Natural killer cell treated with Interleukin-12 subunit alpha and Interleukin-12 subunit beta and Interleukin-15 and Interleukin-18, amount 100 ng/mL, for 72 hours (primary cell): ENCODE data around the gene GJC3. TPM values are rescaled to one million over a fixed set of nuclear protein-coding genes. Genes with fewer than 3 reads are reported as not detected.
"Not testable (repeated sequence)": the region's sequence is repeated elsewhere in the genome, so short reads cannot be mapped to it uniquely, and the experiment has no call there.

Experiments
- ATAC-seq, 2 donors: fragments of 150-1000 bp; cut with Tn5 transposase in 1 of 2; sonication (Bioruptor Pico), chemical (Tn5 transposase) in 1 of 2; 2 replicates each; pipeline ENCODE4 v1.10.0; 2021
- DNase-seq: peaks from one replicate; pipeline ENCODE4 v3.0.0; 2022; ENCODE audit warnings: low spot score
- H3K27ac Mint-ChIP-seq, 2 donors: 1 replicate in 1 of 2; 2 replicates in 1 of 2; pipeline ENCODE4 v1.8.0; 2022; ENCODE audit warnings: mixed read lengths in 2 of 2, mild to moderate bottlenecking in 1 of 2, moderate library complexity in 1 of 2
- H3K27me3 Mint-ChIP-seq, 2 donors: 1 replicate in 1 of 2; 2 replicates in 1 of 2; pipeline ENCODE4 v1.8.0; 2022; ENCODE audit warnings: mixed read lengths in 2 of 2
- H3K36me3 Mint-ChIP-seq: one replicate; pipeline ENCODE4 v1.8.0; 2022; ENCODE audit warnings: mixed read lengths
- H3K4me1 Mint-ChIP-seq, 2 donors: 1 replicate in 1 of 2; 2 replicates in 1 of 2; pipeline ENCODE4 v1.8.0; 2022; ENCODE audit warnings: low read depth in 2 of 2, mixed read lengths in 2 of 2, mild to moderate bottlenecking in 1 of 2
- H3K4me3 Mint-ChIP-seq: one replicate; pipeline ENCODE4 v1.8.0; 2022; ENCODE audit warnings: mixed read lengths
- H3K9me3 Mint-ChIP-seq: 2 replicates; pipeline ENCODE4 v1.8.0; 2022; ENCODE audit warnings: mixed read lengths
- total RNA-seq, 2 donors: library from RNA; stranded (reverse); gene quantifications; one replicate each; pipeline ENCODE4 v1.2.3, GENCODE V29; 2022

The GJC3 gene
- total RNA-seq, 2 donors from 2014 or later = not detected

- ATAC-seq, H3K9me3 Mint-ChIP-seq, DNase-seq, H3K36me3 Mint-ChIP-seq, H3K4me1 Mint-ChIP-seq, H3K4me3 Mint-ChIP-seq, H3K27ac Mint-ChIP-seq: not testable (repeated sequence)
- H3K27me3 Mint-ChIP-seq = peaks cover 33 to 35% of the 10 kb centered on the region in 2 donors
Observed at GRCh38 chr7:99950819-99951218, 21.4 kb upstream of the GJC3 start.

- no peak overlapping the region for H3K27ac Mint-ChIP-seq
- ATAC-seq (no peak), DNase-seq (no peak)
- peaks cover 27 to 28% of the 10 kb centered on the region in 2 donors for H3K27me3 Mint-ChIP-seq
- no peak overlapping the region for H3K4me3 Mint-ChIP-seq
- peaks cover 3 to 4% of the 10 kb centered on the region in 2 donors for H3K4me1 Mint-ChIP-seq
- H3K36me3 Mint-ChIP-seq = no peaks in the 10 kb centered on the region
- peaks cover 3% of the 10 kb centered on the region for H3K9me3 Mint-ChIP-seq
Observed at GRCh38 chr7:99949645-99950228, 20.3 kb upstream of the GJC3 start.

- no peak overlapping the region for H3K4me3 Mint-ChIP-seq
- H3K27me3 Mint-ChIP-seq = peaks cover 26 to 37% of the 10 kb centered on the region in 2 donors
- peaks cover 4 to 6% of the 10 kb centered on the region in 2 donors for H3K4me1 Mint-ChIP-seq
Observed at GRCh38 chr7:99947608-99948007, 18.2 kb upstream of the GJC3 start.

GRCh38 chr7:99944497-99945070 lies 15.2 kb upstream of the GJC3 start:
- H3K27ac Mint-ChIP-seq = no peak overlapping the region
- peaks cover 27 to 56% of the 10 kb centered on the region in 2 donors for H3K27me3 Mint-ChIP-seq

More at GRCh38 chr7:99947608-99948007, 18.2 kb upstream of the GJC3 start:
- ATAC-seq (no peak), DNase-seq (no peak)
- Mint-ChIP-seq H3K36me3 (no peaks in the 10 kb centered on the region), H3K27ac (no peak overlapping the region), H3K9me3 (peaks cover 3% of the 10 kb centered on the region)

GRCh38 chr7:99943641-99944496 lies 14.4 kb upstream of the GJC3 start:
- ATAC-seq (no peak), DNase-seq (no peak)
- peaks cover 29 to 56% of the 10 kb centered on the region in 2 donors for H3K27me3 Mint-ChIP-seq
- no peaks in the 10 kb centered on the region for H3K9me3 Mint-ChIP-seq
- H3K27ac Mint-ChIP-seq = no peak overlapping the region
- H3K4me1 Mint-ChIP-seq = peaks cover 4 to 6% of the 10 kb centered on the region in 2 donors
- peaks cover 7% of the 10 kb centered on the region for H3K36me3 Mint-ChIP-seq
- H3K4me3 Mint-ChIP-seq = no peak overlapping the region

More at GRCh38 chr7:99944497-99945070, 15.2 kb upstream of the GJC3 start:
- no peak overlapping the region for H3K4me3 Mint-ChIP-seq
- peaks cover under 1% of the 10 kb centered on the region for H3K9me3 Mint-ChIP-seq
- peaks cover 4 to 6% of the 10 kb centered on the region in 2 donors for H3K4me1 Mint-ChIP-seq
- DNase-seq (no peak), ATAC-seq (no peak)
- no peaks in the 10 kb centered on the region for H3K36me3 Mint-ChIP-seq

GRCh38 chr7:99938296-99938695 lies 8.9 kb upstream of the GJC3 start:
- no peaks in the 10 kb centered on the region for H3K4me1 Mint-ChIP-seq
- H3K36me3 Mint-ChIP-seq = peaks cover 14% of the 10 kb centered on the region
- ATAC-seq (no peak), DNase-seq (no peak)
- peaks cover 48 to 62% of the 10 kb centered on the region in 2 donors for H3K27me3 Mint-ChIP-seq
- H3K4me3 Mint-ChIP-seq = no peak overlapping the region
- no peak overlapping the region for H3K27ac Mint-ChIP-seq
- peaks cover 7% of the 10 kb centered on the region for H3K9me3 Mint-ChIP-seq

- not testable (repeated sequence) for H3K9me3 Mint-ChIP-seq, H3K4me1 Mint-ChIP-seq, H3K4me3 Mint-ChIP-seq, H3K27ac Mint-ChIP-seq, ATAC-seq, DNase-seq
- peaks cover 42 to 54% of the 10 kb centered on the region in 2 donors for H3K27me3 Mint-ChIP-seq
- peaks cover 14% of the 10 kb centered on the region for H3K36me3 Mint-ChIP-seq
Observed at GRCh38 chr7:99935009-99935408, 5.6 kb upstream of the GJC3 start.

- Mint-ChIP-seq H3K27me3 (peaks cover 43 to 65% of the 10 kb centered on the region in 2 donors), H3K27ac (no peak overlapping the region)
Observed at GRCh38 chr7:99930376-99930775, 956 bp upstream of the GJC3 start.

GRCh38 chr7:99929730-99930053 lies 272 bp upstream of the GJC3 start:
- Mint-ChIP-seq H3K9me3 (no peaks in the 10 kb centered on the region), H3K27ac (no peak overlapping the region), H3K36me3 (no peaks in the 10 kb centered on the region), H3K27me3 (peaks cover 43 to 59% of the 10 kb centered on the region in 2 donors), H3K4me1 (peaks cover 0 to 8% of the 10 kb centered on the region in 2 donors), H3K4me3 (peak overlapping the region; percentile 9)
- ATAC-seq (peak in 1 of 2 donors; percentile 6), DNase-seq (no peak)

More at GRCh38 chr7:99930376-99930775, 956 bp upstream of the GJC3 start:
- DNase-seq (no peak), ATAC-seq (no peak)
- peaks cover 0 to 8% of the 10 kb centered on the region in 2 donors for H3K4me1 Mint-ChIP-seq
- no peaks in the 10 kb centered on the region for H3K36me3 Mint-ChIP-seq
- H3K4me3 Mint-ChIP-seq = no peak overlapping the region
- no peaks in the 10 kb centered on the region for H3K9me3 Mint-ChIP-seq

GRCh38 chr7:99928188-99928587 lies 1.2 kb downstream of the GJC3 start:
- Mint-ChIP-seq H3K4me1 (peaks cover 0 to 8% of the 10 kb centered on the region in 2 donors), H3K4me3 (peak overlapping the region; percentile 9)

GRCh38 chr7:99927536-99927935 lies 1.9 kb downstream of the GJC3 start:
- Mint-ChIP-seq H3K4me3 (no peak overlapping the region), H3K9me3 (no peaks in the 10 kb centered on the region), H3K27ac (no peak overlapping the region), H3K27me3 (peaks cover 37 to 44% of the 10 kb centered on the region in 2 donors), H3K4me1 (peaks cover 0 to 8% of the 10 kb centered on the region in 2 donors), H3K36me3 (peaks cover 11% of the 10 kb centered on the region)
- no peak for ATAC-seq
- no peak for DNase-seq

More at GRCh38 chr7:99928188-99928587, 1.2 kb downstream of the GJC3 start:
- peaks cover 5% of the 10 kb centered on the region for H3K36me3 Mint-ChIP-seq
- DNase-seq = no peak
- H3K9me3 Mint-ChIP-seq = no peaks in the 10 kb centered on the region
- H3K27me3 Mint-ChIP-seq = peaks cover 37 to 45% of the 10 kb centered on the region in 2 donors
- no peak for ATAC-seq
- no peak overlapping the region for H3K27ac Mint-ChIP-seq

GRCh38 chr7:99926321-99926720 lies 3.1 kb downstream of the GJC3 start:
- Mint-ChIP-seq H3K27me3 (peaks cover 37 to 39% of the 10 kb centered on the region in 2 donors), H3K4me3 (no peak overlapping the region), H3K27ac (no peak overlapping the region), H3K4me1 (peaks cover 0 to 8% of the 10 kb centered on the region in 2 donors), H3K36me3 (peaks cover 20% of the 10 kb centered on the region), H3K9me3 (no peaks in the 10 kb centered on the region)
- ATAC-seq (no peak), DNase-seq (no peak)

GRCh38 chr7:99923200-99923599 lies 6.2 kb downstream of the GJC3 start:
- H3K4me1 Mint-ChIP-seq = peaks cover 3 to 13% of the 10 kb centered on the region in 2 donors
- no peak overlapping the region for H3K4me3 Mint-ChIP-seq
- ATAC-seq = no peak
- no peaks in the 10 kb centered on the region for H3K9me3 Mint-ChIP-seq
- H3K27ac Mint-ChIP-seq = peak overlapping the region in 1 of 2 donors; percentile 18
- peaks cover 14 to 18% of the 10 kb centered on the region in 2 donors for H3K27me3 Mint-ChIP-seq
- peaks cover 32% of the 10 kb centered on the region for H3K36me3 Mint-ChIP-seq
- no peak for DNase-seq

GRCh38 chr7:99920149-99920548 lies 9.3 kb downstream of the GJC3 start:
- Mint-ChIP-seq H3K36me3 (peaks cover 40% of the 10 kb centered on the region), H3K9me3 (no peaks in the 10 kb centered on the region), H3K27ac (peak overlapping the region; percentile 95 to 96), H3K4me3 (peak overlapping the region; percentile 96), H3K4me1 (peaks cover 27 to 34% of the 10 kb centered on the region in 2 donors), H3K27me3 (no peaks in the 10 kb centered on the region)
- DNase-seq (no peak), ATAC-seq (no peak)
